ENCODE measurements around the gene ITIH6.

Gene ITIH6

GRCh38 chrX:54711735-54712134, 86.3 kb downstream of the ITIH6 start:
- H3K4me1 ChIP-seq (ENCODE audit: insufficient read depth, low read length, severe bottlenecking), result no peaks in the 10 kb centered on the region
- H3K27me3 ChIP-seq (ENCODE audit: insufficient read depth, low read length), result no peaks in the 10 kb centered on the region
- TF ChIP-seq EZH2 (IDR thresholded peaks at IDR 0.05; ENCODE audit: borderline replicate concordance, low read length) (no peak), CTCF (IDR thresholded peaks at IDR 0.05; ENCODE audit: low read length) (no peak)
- no peak overlapping the region for H3K27ac ChIP-seq (ENCODE audit: low read depth, low read length, poor library complexity, severe bottlenecking)
- H3K36me3 ChIP-seq (ENCODE audit: insufficient read depth, low read length), result no peaks in the 10 kb centered on the region
- H3K79me2 ChIP-seq (ENCODE audit: insufficient read depth, low read length), result no peaks in the 10 kb centered on the region
- no peak overlapping the region for H3K9ac ChIP-seq (ENCODE audit: low read length)
- H3F3A ChIP-seq (ENCODE audit: insufficient read depth, low read length), result no peaks in the 10 kb centered on the region
- no peak overlapping the region for H3K4me3 ChIP-seq (ENCODE audit: low read depth, low read length, poor library complexity, severe bottlenecking)
- H4K20me1 ChIP-seq (ENCODE audit: insufficient read depth, low read length), result no peaks in the 10 kb centered on the region
- H3K9me3 ChIP-seq (ENCODE audit: low read length), result no peaks in the 10 kb centered on the region
- no peak overlapping the region for H3K4me2 ChIP-seq (ENCODE audit: low read length)
- no peak overlapping the region for H2AFZ ChIP-seq (ENCODE audit: low read length)
- H3K9me2 ChIP-seq (ENCODE audit: low read depth, low read length), result no peaks in the 10 kb centered on the region

- Histone ChIP-seq H3K9me2 (ENCODE audit: low read depth, low read length) (no peaks in the 10 kb centered on the region), H3K4me1 (ENCODE audit: insufficient read depth, low read length, severe bottlenecking) (no peaks in the 10 kb centered on the region), H3K4me3 (ENCODE audit: low read depth, low read length, poor library complexity, severe bottlenecking) (no peak overlapping the region), H3K27me3 (ENCODE audit: insufficient read depth, low read length) (no peaks in the 10 kb centered on the region), H2AFZ (ENCODE audit: low read length) (no peak overlapping the region), H3K9me3 (ENCODE audit: low read length) (no peaks in the 10 kb centered on the region), H3K36me3 (ENCODE audit: insufficient read depth, low read length) (no peaks in the 10 kb centered on the region), H3K4me2 (ENCODE audit: low read length) (no peak overlapping the region), H3K9ac (ENCODE audit: low read length) (no peak overlapping the region), H3F3A (ENCODE audit: insufficient read depth, low read length) (no peaks in the 10 kb centered on the region), H3K27ac (ENCODE audit: low read depth, low read length, poor library complexity, severe bottlenecking) (no peak overlapping the region), H3K79me2 (ENCODE audit: insufficient read depth, low read length) (no peaks in the 10 kb centered on the region), H4K20me1 (ENCODE audit: insufficient read depth, low read length) (no peaks in the 10 kb centered on the region)
- TF ChIP-seq CTCF (IDR thresholded peaks at IDR 0.05; ENCODE audit: low read length), result no peak
These were observed 87.1 kb downstream of the ITIH6 start for GRCh38 chrX:54710920-54711319.

GRCh38 chrX:54708404-54708803, 89.7 kb downstream of the ITIH6 start:
- Histone ChIP-seq H4K20me1 (ENCODE audit: insufficient read depth, low read length) (no peaks in the 10 kb centered on the region), H3K4me1 (ENCODE audit: insufficient read depth, low read length, severe bottlenecking) (no peaks in the 10 kb centered on the region), H3K36me3 (ENCODE audit: insufficient read depth, low read length) (no peaks in the 10 kb centered on the region), H2AFZ (ENCODE audit: low read length) (no peak overlapping the region), H3K4me2 (ENCODE audit: low read length) (no peak overlapping the region), H3K9ac (ENCODE audit: low read length) (no peak overlapping the region), H3K9me2 (ENCODE audit: low read depth, low read length) (no peaks in the 10 kb centered on the region), H3K9me3 (ENCODE audit: low read length) (no peaks in the 10 kb centered on the region), H3K27ac (ENCODE audit: low read depth, low read length, poor library complexity, severe bottlenecking) (no peak overlapping the region), H3F3A (ENCODE audit: insufficient read depth, low read length) (no peaks in the 10 kb centered on the region), H3K79me2 (ENCODE audit: insufficient read depth, low read length) (no peaks in the 10 kb centered on the region), H3K27me3 (ENCODE audit: insufficient read depth, low read length) (no peaks in the 10 kb centered on the region), H3K4me3 (ENCODE audit: low read depth, low read length, poor library complexity, severe bottlenecking) (no peak overlapping the region)
- TF ChIP-seq CTCF (IDR thresholded peaks at IDR 0.05; ENCODE audit: low read length), result no peak
- no peak for TF ChIP-seq EZH2 (IDR thresholded peaks at IDR 0.05; ENCODE audit: borderline replicate concordance, low read length)

Measured in OCI-LY1 (cell line).